GM11168 (cell line): ENCODE results near the gene PRRT2.
"Not testable (repeated sequence)": the region's sequence is repeated elsewhere in the genome, so short reads cannot be mapped to it uniquely, and the experiment has no call there.

ENCODE experiments used
- in situ Hi-C: fragments of 300-500 bp; cut with MboI; formaldehyde crosslinking; loops from one replicate; pipeline ENCODE4 v1.12.0; 2022; ENCODE audit warnings: low sequenced_read_pairs; ENCODE audit not compliant: unreplicated experiment

The PRRT2 gene

GRCh38 chr16:29790183-29790948 is 21.6 kb upstream of the PRRT2 start, which contains the start of gene KIF22:
Gene KIF22 (plus strand): TSS chr16:29790751. CDS start chr16:29790760, 9 bp downstream.
- in situ Hi-C loops, result no loop called here

GRCh38 chr16:29790949-29791844 is 20.8 kb upstream of the PRRT2 start:
- in situ Hi-C loops, result no loop called here

GRCh38 chr16:29791845-29792807 is 19.9 kb upstream of the PRRT2 start:
- in situ Hi-C loops, result no loop called here

GRCh38 chr16:29793153-29793552 is 18.8 kb upstream of the PRRT2 start:
- in situ Hi-C loops, result not testable (repeated sequence)

- in situ Hi-C loops, result no loop called here
Observed at GRCh38 chr16:29794231-29794710, 17.7 kb upstream of the PRRT2 start.

GRCh38 chr16:29802416-29802935 is 9.5 kb upstream of the PRRT2 start:
- in situ Hi-C loops, result no loop called here

GRCh38 chr16:29804020-29804419 is 8.0 kb upstream of the PRRT2 start:
- in situ Hi-C loops, result no loop called here

- in situ Hi-C loops, result no loop called here
Observed at GRCh38 chr16:29804455-29805231, 7.3 kb upstream of the PRRT2 start.

- in situ Hi-C loops, result no loop called here
Observed at GRCh38 chr16:29805232-29806098, 6.5 kb upstream of the PRRT2 start.

- in situ Hi-C loops, result no loop called here
Observed at GRCh38 chr16:29806099-29806579, 5.9 kb upstream of the PRRT2 start, which contains the start of gene MAZ. Gene MAZ (plus strand): TSS chr16:29806529. CDS start chr16:29806702, 173 bp downstream.

- in situ Hi-C loops, result no loop called here
Observed at GRCh38 chr16:29806641-29807425, 5.2 kb upstream of the PRRT2 start.

- in situ Hi-C loops, result no loop called here
Observed at GRCh38 chr16:29807426-29808218, 4.4 kb upstream of the PRRT2 start.

- in situ Hi-C loops, result no loop called here
Observed at GRCh38 chr16:29808219-29808900, 3.6 kb upstream of the PRRT2 start.

- in situ Hi-C loops, result no loop called here
Observed at GRCh38 chr16:29809031-29809747, 2.8 kb upstream of the PRRT2 start.
